Activated CD4-positive, alpha-beta T cell treated with anti-CD3 and anti-CD28 coated beads, Interleukin-2, Interleukin-6, amounts not matched to agents 100 ng/mL and 50 ng/mL, durations not matched to agents 16 hours and 8 hours (primary cell): ENCODE data around the gene KRT36.

ENCODE experiments used
- DNase-seq: peaks from one replicate; pipeline ENCODE4 v3.0.0-alpha.2; 2020

Gene KRT36

GRCh38 chr17:41500131-41500911 is 10.6 kb upstream of the KRT36 start:
- DNase-seq: no peak

- DNase-seq: no peak
These were observed 10.0 kb upstream of the KRT36 start for GRCh38 chr17:41499714-41500113.

DNA sequence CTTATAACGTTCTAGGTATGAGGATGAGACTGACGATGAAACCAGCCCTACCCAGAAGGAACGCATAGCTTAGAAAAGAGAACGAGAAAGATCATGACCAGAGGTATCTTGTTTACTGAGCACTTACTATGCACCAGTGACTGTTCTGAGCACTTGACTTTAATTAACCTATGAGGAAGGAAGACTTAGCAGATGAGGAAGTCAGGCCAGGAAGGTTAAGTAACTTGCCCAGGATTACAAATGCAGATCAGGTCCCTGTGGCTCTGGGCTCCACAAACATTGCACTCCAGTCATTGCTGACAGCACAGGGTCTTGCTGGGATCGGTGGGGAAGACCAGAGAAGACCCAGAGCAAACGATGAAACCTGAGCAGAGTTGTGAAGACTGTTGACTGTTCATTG is 8.6 kb upstream of the KRT36 start:
- no peak for DNase-seq

GRCh38 chr17:41496803-41497484 is 7.2 kb upstream of the KRT36 start:
- peak; percentile 85 for DNase-seq

- DNase-seq: no peak
These were observed 4.8 kb upstream of the KRT36 start for GRCh38 chr17:41494524-41494923.

DNA sequence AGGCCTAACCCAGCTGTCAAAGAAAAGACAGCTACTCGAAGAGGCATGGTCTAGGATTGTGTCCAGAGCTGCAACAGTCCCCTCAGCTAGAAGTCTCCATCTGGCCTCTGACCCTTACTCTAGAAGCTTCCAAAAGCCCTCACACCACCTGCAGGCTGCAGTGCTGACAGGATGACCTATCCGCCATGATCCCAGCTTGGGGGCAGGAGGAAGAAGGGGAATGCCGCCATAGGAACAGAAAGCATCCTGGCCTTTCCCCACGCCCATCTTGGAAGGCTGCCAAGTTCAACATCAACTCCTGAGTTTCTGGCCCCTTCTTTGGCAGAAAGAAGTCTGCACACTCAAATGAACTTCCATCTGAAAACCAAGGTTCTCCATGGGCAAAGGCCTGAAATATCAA is 3.1 kb upstream of the KRT36 start:
- no peak for DNase-seq

- no peak for DNase-seq
These were observed 2.6 kb upstream of the KRT36 start for GRCh38 chr17:41492351-41492750.

- DNase-seq: no peak
These were observed 1.8 kb upstream of the KRT36 start for GRCh38 chr17:41491476-41491875.

GRCh38 chr17:41490000-41490990 is 585 bp upstream of the KRT36 start:
- DNase-seq: no peak

- peak; percentile 50 for DNase-seq
These were observed 2.7 kb downstream of the KRT36 start for GRCh38 chr17:41486809-41487530.

- DNase-seq: no peak
These were observed 3.4 kb downstream of the KRT36 start for GRCh38 chr17:41486316-41486715.

- DNase-seq: no peak
These were observed 4.5 kb downstream of the KRT36 start for GRCh38 chr17:41484920-41485904.

- DNase-seq: no peak
These were observed 5.5 kb downstream of the KRT36 start for GRCh38 chr17:41483991-41484826.

- no peak for DNase-seq
These were observed 6.2 kb downstream of the KRT36 start for GRCh38 chr17:41483531-41483930.

DNA sequence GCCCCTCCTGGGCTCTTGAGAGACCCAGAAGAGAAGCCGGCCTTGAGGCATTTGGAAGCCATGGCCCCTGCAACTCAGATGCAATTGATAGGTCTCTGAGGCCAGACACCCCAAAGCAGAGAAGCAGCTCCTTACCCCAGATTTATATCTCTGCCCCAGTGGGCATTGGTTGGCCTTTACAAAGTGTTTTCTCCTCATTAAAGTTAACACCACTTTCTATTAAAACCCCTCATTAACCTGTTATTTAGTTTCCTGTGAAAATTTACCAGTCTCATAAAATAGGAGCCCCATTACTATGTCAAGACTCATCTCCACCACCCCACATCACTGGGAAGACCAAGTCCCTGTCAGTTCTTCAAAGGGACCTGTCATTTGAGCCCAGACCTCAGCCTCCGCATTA is 8.7 kb downstream of the KRT36 start, which contains the start of gene KRT35:
Gene KRT35, minus strand, starts transcription at position 116 of the 400 bp plus-strand sequence. Its CDS starts 54 bp downstream, at position 62.
- DNase-seq: no peak

DNA sequence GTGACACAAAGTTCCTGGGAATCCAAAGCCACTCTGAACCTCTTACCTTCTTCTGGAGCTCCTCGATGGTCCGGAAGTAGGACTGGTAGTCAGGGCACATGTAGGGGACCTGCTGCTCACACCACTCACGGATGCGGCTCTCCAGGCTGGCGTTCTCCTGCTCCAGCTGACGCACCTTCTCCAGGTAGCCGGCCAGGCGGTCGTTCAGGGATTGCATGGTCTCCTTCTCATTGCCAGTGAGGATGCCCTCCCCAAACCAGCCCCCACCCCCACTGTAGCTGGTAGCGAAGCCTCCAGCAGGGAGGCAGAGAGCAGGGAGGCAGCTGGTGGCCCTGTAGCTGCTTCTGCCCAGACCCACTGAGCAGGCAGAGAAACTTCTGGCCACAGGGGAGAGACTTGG is 9.1 kb downstream of the KRT36 start:
- DNase-seq: no peak

DNA sequence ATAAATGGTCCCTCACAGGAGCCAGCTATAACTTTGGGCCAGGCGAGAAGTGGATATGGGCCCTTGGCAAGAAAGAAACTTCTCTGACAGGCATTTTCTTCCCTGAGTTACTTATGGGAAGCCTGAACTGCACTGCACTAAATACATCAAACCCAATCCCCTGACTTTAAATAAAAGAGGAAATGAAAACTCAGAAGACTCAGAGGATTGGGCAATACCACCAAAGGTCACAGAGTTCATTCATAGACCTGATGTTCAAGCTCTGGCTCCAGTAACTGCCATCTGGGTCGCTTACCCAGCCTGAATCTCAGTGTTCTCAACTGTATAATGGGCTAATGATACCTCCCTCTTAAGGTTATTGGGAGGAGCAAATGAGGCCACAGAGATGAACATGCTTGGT is 9.6 kb downstream of the KRT36 start:
- no peak for DNase-seq

- DNase-seq: no peak
These were observed 11.5 kb downstream of the KRT36 start for GRCh38 chr17:41478237-41478636.

- DNase-seq: no peak
These were observed 12.6 kb downstream of the KRT36 start for GRCh38 chr17:41476866-41477815.
